Lung microvascular endothelial cell (primary cell): ENCODE data around the gene RAD51D. TPM values are rescaled to one million over a fixed set of nuclear protein-coding genes. Genes with fewer than 3 reads are reported as not detected.

ENCODE experiments used
- total RNA-seq: library from RNA; depleted of rRNA; stranded (reverse); fragments of >200 nt; gene quantifications from 2 replicates; pipeline ENCODE4 v1.2.1, GENCODE V29; 2014

RAD51D gene
- total RNA-seq, 1 donor from 2014 or later: 6.0 TPM

Other genes with a start within 250 kb of the RAD51D start
- 0.20 and 0.44 TPM in 2 replicates for gene CCT6B, start 158.4 kb downstream of the RAD51D start, total RNA-seq
- gene ZNF830, start 158.3 kb downstream of the RAD51D start, total RNA-seq: 7.8 and 13.9 TPM in 2 replicates
- 13.5 and 17.3 TPM in 2 replicates for gene LIG3, start 139.3 kb downstream of the RAD51D start, total RNA-seq
- gene RFFL, start 56.2 kb downstream of the RAD51D start, total RNA-seq: 3.6 and 6.5 TPM in 2 replicates
- not detected in 2 replicates for gene FNDC8, start 1.8 kb upstream of the RAD51D start, total RNA-seq
- gene NLE1, start 22.4 kb upstream of the RAD51D start, total RNA-seq: 9.9 and 12.2 TPM in 2 replicates
- gene UNC45B, start 28.0 kb upstream of the RAD51D start, total RNA-seq: not detected in 2 replicates
- not detected in 2 replicates for gene SLC35G3, start 74.5 kb upstream of the RAD51D start, total RNA-seq
- 16.3 TPM in 2 replicates for gene SLFN5, start 123.2 kb upstream of the RAD51D start, total RNA-seq